Measurements from ENCODE around the gene AFP. TPM values are rescaled to one million over a fixed set of nuclear protein-coding genes. Genes with fewer than 3 reads are reported as not detected.

The AFP gene
- polyA plus RNA-seq, 1 donor from 2014 or later: not detected

- H2AFZ ChIP-seq (ENCODE audit: low read depth, low read length): no peak overlapping the region
- H3K36me3 ChIP-seq (ENCODE audit: insufficient read depth, low read length): no peaks in the 10 kb centered on the region
- TF ChIP-seq RAD21 (conservative IDR thresholded peaks at IDR 0.05) (no peak), TAF1 (IDR thresholded peaks at IDR 0.05; ENCODE audit: low read depth) (no peak), SMC3 (conservative IDR thresholded peaks at IDR 0.05; ENCODE audit: poor library complexity) (no peak), CTCF (IDR thresholded peaks at IDR 0.05; ENCODE audit: poor library complexity, severe bottlenecking) (no peak), MXI1 (conservative IDR thresholded peaks at IDR 0.05; ENCODE audit: poor library complexity, severe bottlenecking) (no peak), REST (IDR thresholded peaks at IDR 0.05; ENCODE audit: borderline replicate concordance) (no peak), EP300 (conservative IDR thresholded peaks at IDR 0.05; ENCODE audit: poor library complexity, severe bottlenecking) (no peak), EZH2 (IDR thresholded peaks at IDR 0.05; ENCODE audit: borderline replicate concordance, insufficient read depth, low read length, poor library complexity, severe bottlenecking) (no peak), POLR2AphosphoS5 (IDR thresholded peaks at IDR 0.05) (no peak)
- no peaks in the 10 kb centered on the region for H3K27me3 ChIP-seq (ENCODE audit: insufficient read depth, low read depth, low read length)
- no peaks in the 10 kb centered on the region for H3F3A ChIP-seq (ENCODE audit: insufficient read depth, low read length, poor library complexity, severe bottlenecking)
- no peaks in the 10 kb centered on the region for H3K79me2 ChIP-seq (replicated peaks; ENCODE audit: insufficient read depth, low read length)
- peaks cover 2% of the 10 kb centered on the region for H3K9me3 ChIP-seq (ENCODE audit: low read length)
- no peak overlapping the region for H3K4me3 ChIP-seq (ENCODE audit: low read length)
- H3K9ac ChIP-seq (ENCODE audit: low read length): no peak overlapping the region
- no peak overlapping the region for H3K4me2 ChIP-seq (ENCODE audit: low read length)
- no peaks in the 10 kb centered on the region for H3K9me2 ChIP-seq (ENCODE audit: insufficient read depth, low read length)
- no peaks in the 10 kb centered on the region for H4K20me1 ChIP-seq (ENCODE audit: insufficient read depth)
- H3K27ac ChIP-seq (ENCODE audit: low read length): no peak overlapping the region
Measured at GRCh38 chr4:73470728-73471127, 34.7 kb downstream of the AFP start.

- no peak for TF ChIP-seq TAF1 (IDR thresholded peaks at IDR 0.05; ENCODE audit: low read depth)
- Histone ChIP-seq H3K27me3 (ENCODE audit: insufficient read depth, low read depth, low read length) (no peaks in the 10 kb centered on the region), H4K20me1 (ENCODE audit: insufficient read depth) (no peaks in the 10 kb centered on the region)
Measured at GRCh38 chr4:73477176-73477575, 41.2 kb downstream of the AFP start.

GRCh38 chr4:73479323-73479722, 43.3 kb downstream of the AFP start:
- Histone ChIP-seq H4K20me1 (ENCODE audit: insufficient read depth) (no peaks in the 10 kb centered on the region), H3K9me2 (ENCODE audit: insufficient read depth, low read length) (no peaks in the 10 kb centered on the region), H3K9ac (ENCODE audit: low read length) (no peak overlapping the region), H3K36me3 (ENCODE audit: insufficient read depth, low read length) (no peaks in the 10 kb centered on the region), H2AFZ (ENCODE audit: low read depth, low read length) (no peak overlapping the region), H3F3A (ENCODE audit: insufficient read depth, low read length, poor library complexity, severe bottlenecking) (no peaks in the 10 kb centered on the region), H3K79me2 (replicated peaks; ENCODE audit: insufficient read depth, low read length) (no peaks in the 10 kb centered on the region), H3K9me3 (ENCODE audit: low read length) (peaks cover 2% of the 10 kb centered on the region), H3K27ac (ENCODE audit: low read length) (no peak overlapping the region), H3K27me3 (ENCODE audit: insufficient read depth, low read depth, low read length) (no peaks in the 10 kb centered on the region), H3K4me2 (ENCODE audit: low read length) (no peak overlapping the region), H3K4me3 (ENCODE audit: low read length) (no peak overlapping the region)
- TF ChIP-seq POLR2AphosphoS5 (IDR thresholded peaks at IDR 0.05) (no peak), CTCF (IDR thresholded peaks at IDR 0.05; ENCODE audit: poor library complexity, severe bottlenecking) (no peak), RAD21 (conservative IDR thresholded peaks at IDR 0.05) (no peak), MXI1 (conservative IDR thresholded peaks at IDR 0.05; ENCODE audit: poor library complexity, severe bottlenecking) (no peak), SMC3 (conservative IDR thresholded peaks at IDR 0.05; ENCODE audit: poor library complexity) (no peak), EP300 (conservative IDR thresholded peaks at IDR 0.05; ENCODE audit: poor library complexity, severe bottlenecking) (no peak), REST (IDR thresholded peaks at IDR 0.05; ENCODE audit: borderline replicate concordance) (no peak), EZH2 (IDR thresholded peaks at IDR 0.05; ENCODE audit: borderline replicate concordance, insufficient read depth, low read length, poor library complexity, severe bottlenecking) (no peak), TAF1 (IDR thresholded peaks at IDR 0.05; ENCODE audit: low read depth) (no peak)

More at GRCh38 chr4:73477176-73477575, 41.2 kb downstream of the AFP start:
- Histone ChIP-seq H3K9me3 (ENCODE audit: low read length) (peaks cover 2% of the 10 kb centered on the region), H3K36me3 (ENCODE audit: insufficient read depth, low read length) (no peaks in the 10 kb centered on the region), H2AFZ (ENCODE audit: low read depth, low read length) (no peak overlapping the region), H3K9me2 (ENCODE audit: insufficient read depth, low read length) (no peaks in the 10 kb centered on the region), H3K27ac (ENCODE audit: low read length) (no peak overlapping the region), H3K4me3 (ENCODE audit: low read length) (no peak overlapping the region), H3K9ac (ENCODE audit: low read length) (no peak overlapping the region), H3K4me2 (ENCODE audit: low read length) (no peak overlapping the region), H3K79me2 (replicated peaks; ENCODE audit: insufficient read depth, low read length) (no peaks in the 10 kb centered on the region), H3F3A (ENCODE audit: insufficient read depth, low read length, poor library complexity, severe bottlenecking) (no peaks in the 10 kb centered on the region)

Measured in neural cell (in vitro differentiated cells).